Endothelial cell of umbilical vein (primary cell): ENCODE data around the gene LRFN5. TPM values are rescaled to one million over a fixed set of nuclear protein-coding genes. Genes with fewer than 3 reads are reported as not detected.
"Not testable (repeated sequence)": the region's sequence is repeated elsewhere in the genome, so short reads cannot be mapped to it uniquely, and the experiment has no call there.

Experiments used
- BruUV-seq: library from RNA; stranded (reverse); fragments of 400-500 nt; replicated peaks from 2 replicates; lab custom pipeline; 2021; lab: Mats Ljungman, UMichigan
- CTCF ChIA-PET: fragments of 300-600, 350-600 bp; sonication (Branson Sonifier 250); formaldehyde crosslinking; loops from one replicate; lab custom pipeline; 2021; ENCODE audit warnings: antibody characterized with exemption, inconsistent platforms; lab: Charles Lee
- POLR2A ChIA-PET: fragments of 300-600, 350-600 bp; sonication (Branson Sonifier 250); formaldehyde crosslinking; loops from one replicate; lab custom pipeline; 2021; ENCODE audit warnings: antibody characterized with exemption, inconsistent platforms; lab: Charles Lee
- DNase-seq: peaks from one replicate; pipeline ENCODE4 v3.0.0-alpha.2; 2011; ENCODE audit warnings: low read depth, low spot score
- FAIRE-seq: peaks from 2 replicates; lab custom pipeline; 2011; peaks lifted over from hg19 to GRCh38; lab: Jason Lieb, UNC
- H2AFZ ChIP-seq: 2 replicates; pipeline ENCODE4 v1.6.0; 2012; ENCODE audit warnings: low read depth, low read length, control low read depth, inconsistent platforms
- H3K27ac ChIP-seq: 2 replicates; pipeline ENCODE4 v1.5.1; 2011; ENCODE audit warnings: low read depth, mild to moderate bottlenecking, control low read depth, low read length, moderate library complexity; ENCODE audit not compliant: insufficient read depth
- H3K27me3 ChIP-seq, 2 experiments: 2 replicates each; pipeline versions ENCODE4 v1.6.0 to v1.6.1; 2011; ENCODE audit warnings: low read length in 2 of 2, mixed read lengths in 1 of 2; ENCODE audit not compliant: control insufficient read depth in 2 of 2, insufficient read depth in 2 of 2
- H3K36me3 ChIP-seq, 2 experiments: 2 replicates in 1 of 2; 3 replicates in 1 of 2; pipeline ENCODE4 v1.5.1; 2011; ENCODE audit warnings: low read length in 2 of 2, mild to moderate bottlenecking in 1 of 2, moderate library complexity in 1 of 2; ENCODE audit not compliant: control insufficient read depth in 2 of 2, insufficient read depth in 2 of 2; ENCODE audit errors: extremely low read depth in 1 of 2
- H3K4me1 ChIP-seq: 3 replicates; pipeline ENCODE4 v1.5.1; 2011; ENCODE audit warnings: mild to moderate bottlenecking, low read length; ENCODE audit not compliant: control insufficient read depth, insufficient read depth; ENCODE audit errors: extremely low read depth
- H3K4me2 ChIP-seq: 2 replicates; pipeline ENCODE4 v1.6.1; 2011; ENCODE audit warnings: low read length, control low read depth, mixed read lengths; ENCODE audit not compliant: insufficient read depth
- H3K4me3 ChIP-seq, 3 experiments: fragments of 200-600 bp in 1 of 3; sonication (generic), shearing (Covaris generic) in 1 of 3; replicated peaks in 1 of 3; 2 replicates each; pipeline ENCODE4 v1.5.1; 2011 to 2016; ENCODE audit warnings: control low read depth in 3 of 3, low read length in 3 of 3, mild to moderate bottlenecking in 2 of 3, inconsistent platforms in 1 of 3, low read depth in 1 of 3, moderate library complexity in 1 of 3; ENCODE audit not compliant: insufficient read depth in 1 of 3
- H3K79me2 ChIP-seq: 2 replicates; pipeline ENCODE4 v1.6.0; 2012; ENCODE audit warnings: low read length, inconsistent platforms; ENCODE audit not compliant: control insufficient read depth, insufficient read depth
- H3K9ac ChIP-seq: replicated peaks from 2 replicates; pipeline ENCODE3; 2011; ENCODE audit warnings: low read length, control low read depth; ENCODE audit not compliant: insufficient read depth; ENCODE audit errors: extremely low read depth
- H3K9me1 ChIP-seq: replicated peaks from 3 replicates; pipeline ENCODE4 v1.6.0; 2011; ENCODE audit warnings: mild to moderate bottlenecking, low read length; ENCODE audit not compliant: control insufficient read depth, insufficient read depth; ENCODE audit errors: extremely low read depth
- H3K9me3 ChIP-seq: replicated peaks from 2 replicates; pipeline ENCODE4 v1.5.1; 2012; ENCODE audit warnings: low read length, inconsistent platforms; ENCODE audit not compliant: control insufficient read depth, insufficient read depth
- H4K20me1 ChIP-seq: replicated peaks from 2 replicates; pipeline ENCODE3; 2011; ENCODE audit warnings: mild to moderate bottlenecking, low read length; ENCODE audit not compliant: control insufficient read depth, insufficient read depth; ENCODE audit errors: extremely low read depth
- CTCF ChIP-seq, 2 donors: IDR thresholded peaks; 1 replicate in 1 of 2; 2 replicates in 1 of 2; pipeline ENCODE4 v1.5.1; 2011; ENCODE audit warnings: low read length in 2 of 2, mild to moderate bottlenecking in 2 of 2, moderate library complexity in 2 of 2, control low read depth in 1 of 2, inconsistent platforms in 1 of 2, low read depth in 1 of 2; ENCODE audit not compliant: insufficient read depth in 1 of 2; ENCODE audit errors: extremely low read depth in 1 of 2
- EZH2 ChIP-seq: IDR thresholded peaks from 2 replicates; pipeline ENCODE4 v1.6.1; 2012; ENCODE audit warnings: borderline replicate concordance, low read depth, mild to moderate bottlenecking, moderate library complexity, low read length, inconsistent platforms; ENCODE audit not compliant: severe bottlenecking
- FOS ChIP-seq: IDR thresholded peaks from 2 replicates; pipeline ENCODE4 v1.6.1; 2011; ENCODE audit warnings: mild to moderate bottlenecking, low read length, moderate library complexity, borderline replicate concordance; ENCODE audit not compliant: insufficient read depth
- GATA2 ChIP-seq: IDR thresholded peaks from 2 replicates; pipeline ENCODE4 v1.7.0; 2011; ENCODE audit warnings: low read depth, mild to moderate bottlenecking, moderate library complexity, mixed read lengths, low read length; ENCODE audit not compliant: insufficient read length, insufficient read depth
- JUN ChIP-seq: IDR thresholded peaks from 2 replicates; pipeline ENCODE4 v1.6.1; 2011; ENCODE audit warnings: borderline replicate concordance, low read depth; ENCODE audit not compliant: insufficient read length, insufficient read depth
- MAX ChIP-seq: IDR thresholded peaks from 2 replicates; pipeline ENCODE4 v1.6.1; 2011; ENCODE audit not compliant: insufficient read depth, insufficient read length
- MYC ChIP-seq: IDR thresholded peaks from one replicate; pipeline ENCODE4 v1.6.1; 2011; ENCODE audit warnings: mild to moderate bottlenecking, low read depth, low read length
- POLR2A ChIP-seq: IDR thresholded peaks from 2 replicates; pipeline ENCODE4 v1.6.1; 2012; ENCODE audit warnings: low read depth, mild to moderate bottlenecking, control low read depth, low read length
- POLR2AphosphoS5 ChIP-seq: IDR thresholded peaks from 2 replicates; pipeline ENCODE4 v1.6.1; 2012; ENCODE audit warnings: low read depth, mild to moderate bottlenecking, control low read depth, low read length, moderate library complexity; ENCODE audit not compliant: insufficient read depth
- dilution Hi-C: fragments of 300-500 bp; cut with MboI; formaldehyde crosslinking; loops from one replicate; pipeline ENCODE4 v1.15.0; 2019; ENCODE audit warnings: low sequenced_read_pairs; ENCODE audit not compliant: extremely low pct_ligation_motif_present
- intact Hi-C: fragments of 100-400 bp; cut with micrococcal nuclease; formaldehyde crosslinking; loops from one replicate; pipeline ENCODE4 v1.10.0; 2022
- polyA plus RNA-seq, 4 experiments: library from polyadenylated mRNA; depleted of rRNA in 3 of 4; stranded (reverse) in 3 of 4; unstranded in 1 of 4; fragments of >200 nt; gene quantifications; 2 replicates each; pipeline versions ENCODE4 v1.2.1 to v1.2.3, GENCODE V29; 2011 to 2012; ENCODE audit warnings: missing spikeins in 1 of 4
- total RNA-seq: library from RNA; stranded (reverse); gene quantifications from 2 replicates; pipeline ENCODE4 v1.2.3, GENCODE V29; 2021

The LRFN5 gene
- total and polyA plus RNA-seq, 2 donors (not counting 3 experiments of a cell fraction or from before 2014, with no cell fraction given), result not detected

GRCh38 chr14:41597647-41598046, 9.0 kb upstream of the LRFN5 start:
- intact Hi-C loops (no loop called here), dilution Hi-C loops (no loop called here)
- BruUV-seq, result no TSS peak
- no peak for FAIRE-seq
- H3K9me1 ChIP-seq, result no peaks in the 10 kb centered on the region
- H3K9ac ChIP-seq, result no peak overlapping the region
- H3K27me3 ChIP-seq, result no peaks in the 10 kb centered on the region
- DNase-seq, result no peak
- H3K4me3 ChIP-seq, result no peak overlapping the region
- POLR2A ChIA-PET, result no interaction called here
- H3K36me3 ChIP-seq, result no peaks in the 10 kb centered on the region
- no peak overlapping the region for H3K27ac ChIP-seq
- no peaks in the 10 kb centered on the region for H4K20me1 ChIP-seq
- no peak overlapping the region for H3K4me2 ChIP-seq
- H2AFZ ChIP-seq, result no peak overlapping the region
- H3K4me1 ChIP-seq, result no peaks in the 10 kb centered on the region
- CTCF ChIA-PET, result no interaction called here
- H3K9me3 ChIP-seq, result no peaks in the 10 kb centered on the region
- no peaks in the 10 kb centered on the region for H3K79me2 ChIP-seq
- TF ChIP-seq MAX (no peak), MYC (no peak), JUN (no peak), CTCF (IDR thresholded peaks at IDR 0.05; ENCODE audit: extremely low read depth in 1 of 2, insufficient read depth in 1 of 2, low read depth in 1 of 2, low read length in 2 of 2) (no peak), EZH2 (no peak), GATA2 (no peak), POLR2AphosphoS5 (no peak), FOS (no peak), POLR2A (no peak)

DNA sequence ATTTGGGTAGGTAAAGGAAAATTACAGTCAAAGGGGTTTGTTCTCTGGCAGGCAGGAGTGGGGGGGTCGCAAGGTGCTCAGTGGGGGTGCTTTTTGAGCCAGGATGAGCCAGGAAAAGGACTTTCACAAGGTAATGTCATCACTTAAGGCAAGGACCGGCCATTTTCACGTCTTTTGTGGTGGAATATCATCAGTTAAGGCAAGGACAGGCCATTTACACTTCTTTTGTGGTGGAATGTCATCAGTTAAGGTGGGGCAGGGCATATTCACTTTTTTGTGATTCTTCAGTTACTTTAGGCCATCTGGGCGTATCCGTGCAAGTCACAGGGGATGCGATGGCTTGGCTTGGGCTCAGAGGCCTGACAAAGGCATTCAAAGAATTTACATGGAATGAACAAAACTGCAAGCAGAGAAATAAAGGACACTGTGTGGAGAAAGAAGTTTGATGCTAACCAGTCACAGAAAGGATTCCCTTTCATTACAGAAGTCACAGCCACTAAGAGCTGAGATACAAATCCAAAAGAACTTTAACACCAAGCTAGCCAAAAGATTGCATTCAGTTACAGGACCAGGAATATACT, 6.8 kb upstream of the LRFN5 start:
- POLR2A ChIA-PET, BruUV-seq, H3K27ac ChIP-seq, DNase-seq, H3K9me3 ChIP-seq, H3K9me1 ChIP-seq, H3K4me3 ChIP-seq, H3K9ac ChIP-seq, dilution Hi-C loops, H3K79me2 ChIP-seq, H3K4me1 ChIP-seq, H3K4me2 ChIP-seq, FAIRE-seq, H3K36me3 ChIP-seq, intact Hi-C loops, H4K20me1 ChIP-seq, H2AFZ ChIP-seq: not testable (repeated sequence)
- CTCF ChIA-PET, result interaction anchor here (1.0 to 2.4 kb wide), 3 partner anchors 9 to 22 kb away, joined by 7 to 11 read pairs (median 11); no protein-coding TSS in a partner anchor
- peaks cover 3 to 11% of the 10 kb centered on the region in 2 experiments for H3K27me3 ChIP-seq
